HepG2 (cell line): ENCODE results near the gene THADA. TPM values are rescaled to one million over a fixed set of nuclear protein-coding genes. Genes with fewer than 3 reads are reported as not detected.

Experiments
- ATAC-seq: fragments of 200-7000 bp; cut with Tn5 transposase; 3 replicates; pipeline ENCODE4 v1.9.1; 2020; ENCODE audit warnings: mild to moderate bottlenecking, moderate library complexity
- BruUV-seq: library from RNA; stranded (reverse); fragments of 400-500 nt; replicated peaks from 2 replicates; lab custom pipeline; 2021; lab: Mats Ljungman, UMichigan
- CTCF ChIA-PET: fragments of 300-600 bp; formaldehyde crosslinking; extraction: SDS; loops from one replicate; lab custom pipeline; 2021; ENCODE audit warnings: low total read pairs, inconsistent platforms, low intra/inter-chr PET ratio; lab: Yijun Ruan, JAX
- POLR2A ChIA-PET: fragments of 350-600 bp; sonication (Branson Sonifier 250); formaldehyde crosslinking; loops from one replicate; lab custom pipeline; 2020; ENCODE audit warnings: antibody characterized with exemption, inconsistent platforms; lab: Yijun Ruan, JAX
- DNase-seq: peaks from one replicate; pipeline ENCODE4 v3.0.0-alpha.2; 2015; ENCODE audit warnings: low spot score
- FAIRE-seq: peaks from 3 replicates; lab custom pipeline; 2011; peaks lifted over from hg19 to GRCh38; lab: Jason Lieb, UNC
- H2AFZ ChIP-seq: one replicate; pipeline ENCODE4 v1.6.1; 2011; ENCODE audit warnings: low read length, inconsistent platforms
- H3K27ac ChIP-seq: fragments of 300-600 bp; 3 replicates; pipeline ENCODE4 v1.8.0; 2011; ENCODE audit warnings: mixed run types, mild to moderate bottlenecking, mixed read lengths, low read length, inconsistent platforms; ENCODE audit not compliant: insufficient read depth; ENCODE audit errors: extremely low read length
- H3K27me3 ChIP-seq, 2 experiments: fragments of 200-600 bp in 1 of 2; 2 replicates in 1 of 2; 3 replicates in 1 of 2; pipeline versions ENCODE4 v1.6.0 to v1.8.0; 2011; ENCODE audit warnings: low read length in 2 of 2, mild to moderate bottlenecking in 2 of 2, moderate library complexity in 2 of 2, inconsistent platforms in 1 of 2; ENCODE audit not compliant: insufficient read depth in 2 of 2, control insufficient read depth in 1 of 2
- H3K36me3 ChIP-seq, 2 experiments: fragments of 200-600 bp in 1 of 2; replicated peaks in 1 of 2; 2 replicates in 1 of 2; 3 replicates in 1 of 2; pipeline versions ENCODE4 v1.5.1 to v1.8.0; 2011; ENCODE audit warnings: low read length in 2 of 2, inconsistent platforms in 1 of 2; ENCODE audit not compliant: insufficient read depth in 2 of 2, control insufficient read depth in 1 of 2
- H3K4me1 ChIP-seq: 2 replicates; pipeline ENCODE4 v1.5.1; 2012; ENCODE audit warnings: low read length, inconsistent platforms; ENCODE audit not compliant: insufficient read depth
- H3K4me2 ChIP-seq: 2 replicates; pipeline ENCODE4 v1.6.0; 2011; ENCODE audit warnings: low read depth, low read length, inconsistent platforms
- H3K4me3 ChIP-seq, 3 experiments: fragments of 200-600 bp in 1 of 3; sonication (generic), shearing (Covaris generic) in 1 of 3; replicated peaks in 1 of 3; 2 replicates each; pipeline ENCODE4 v1.5.1; 2011 to 2016; ENCODE audit warnings: low read length in 3 of 3, inconsistent platforms in 2 of 3, low read depth in 2 of 3, mild to moderate bottlenecking in 2 of 3, control low read depth in 1 of 3, mixed read lengths in 1 of 3; ENCODE audit not compliant: insufficient read depth in 1 of 3
- H3K79me2 ChIP-seq: one replicate; pipeline ENCODE4 v1.6.1; 2011; ENCODE audit warnings: low read length, inconsistent platforms; ENCODE audit not compliant: insufficient read depth
- H3K9ac ChIP-seq: 2 replicates; pipeline ENCODE4 v1.6.0; 2011; ENCODE audit warnings: mild to moderate bottlenecking, low read depth, low read length, inconsistent platforms; ENCODE audit not compliant: insufficient read depth
- H3K9me3 ChIP-seq: 2 replicates; pipeline ENCODE4 v1.5.1; 2012; ENCODE audit warnings: mild to moderate bottlenecking, low read length
- H4K20me1 ChIP-seq: 2 replicates; pipeline ENCODE4 v1.6.0; 2011; ENCODE audit warnings: inconsistent platforms, mild to moderate bottlenecking, low read length, moderate library complexity; ENCODE audit not compliant: insufficient read depth
- CEBPZ ChIP-seq: IDR thresholded peaks from 2 replicates; pipeline ENCODE4 v1.6.1; 2012; ENCODE audit warnings: low read length, improper control_type of control experiment
- EHMT2 ChIP-seq: fragments of 200-600 bp; sonication (generic); IDR thresholded peaks from 2 replicates; pipeline ENCODE4 v1.7.0; 2017; ENCODE audit warnings: antibody characterized with exemption, low read depth, low read length, borderline replicate concordance
- ETV6 ChIP-seq: sonication (generic); formaldehyde crosslinking; conservative IDR thresholded peaks from 2 replicates; pipeline ENCODE4 v1.4.0; 2020; ENCODE audit warnings: missing genetic modification reagents
- HHEX ChIP-seq: IDR thresholded peaks from 2 replicates; pipeline ENCODE4 v1.6.1; 2016; ENCODE audit warnings: control low read depth
- ZNF746 ChIP-seq: sonication (generic); formaldehyde crosslinking; IDR thresholded peaks from 2 replicates; pipeline ENCODE4 v1.8.0; 2022; ENCODE audit warnings: mild to moderate bottlenecking, missing genetic modification reagents
- ZNF788 ChIP-seq: sonication (generic); formaldehyde crosslinking; IDR thresholded peaks from 2 replicates; pipeline ENCODE4 v1.5.0; 2020; ENCODE audit warnings: mild to moderate bottlenecking, missing genetic modification reagents, borderline replicate concordance
- WGBS: methylation state at CpG from one replicate; pipeline ENCODE4 v1.1.6; 2017; ENCODE audit warnings: low lambda C conversion rate; 5-methylcytosine and 5-hydroxymethylcytosine counted together
- in situ Hi-C: cut with HindIII; loops from 2 replicates; pipeline ENCODE4 v1.10.0; 2017; ENCODE audit warnings: low pct_unique_long_range_greater_than_20kb; ENCODE audit not compliant: extremely low pct_ligation_motif_present
- intact Hi-C: fragments of 100-400 bp; cut with micrococcal nuclease; formaldehyde crosslinking; loops from one replicate; pipeline ENCODE4 v1.10.0; 2022; ENCODE audit not compliant: unreplicated experiment
- polyA plus RNA-seq, 8 experiments: library from polyadenylated mRNA; depleted of rRNA in 3 of 8; stranded (reverse) in 7 of 8; unstranded in 1 of 8; fragments of >200 nt; fragmentation: Illumina TruSeq in 4 of 8; extraction: Trizol in 4 of 8; gene quantifications; 2 replicates each; pipeline versions ENCODE4 v1.2.1 to v1.2.3, GENCODE V29; 2011 to 2016; ENCODE audit warnings: low read depth in 4 of 8, missing spikeins in 1 of 8, mixed read lengths in 1 of 8; ENCODE audit not compliant: insufficient read depth in 1 of 8
- total RNA-seq, 5 experiments: library from RNA; depleted of rRNA; stranded (reverse); fragments of >200 nt; fragmentation: Illumina TruSeq; extraction: Trizol; gene quantifications; 2 replicates each; pipeline ENCODE4 v1.2.3, GENCODE V29; 2016; ENCODE audit warnings: low read depth in 1 of 5

The THADA gene
- total and polyA plus RNA-seq, 2 of the 13 experiments (the other 11 are each of a cell fraction or from before 2014, with no cell fraction given) = 12.7 to 21.7 TPM

- no peak for DNase-seq
- Histone ChIP-seq H3K27ac (no peak overlapping the region), H3K36me3 (no peaks in the 10 kb centered on the region), H4K20me1 (no peaks in the 10 kb centered on the region), H3K4me3 (no peak overlapping the region), H3K9ac (no peak overlapping the region), H3K79me2 (no peaks in the 10 kb centered on the region), H3K27me3 (no peaks in the 10 kb centered on the region), H3K4me1 (peaks cover 18% of the 10 kb centered on the region), H3K9me3 (no peaks in the 10 kb centered on the region), H2AFZ (no peak overlapping the region), H3K4me2 (no peak overlapping the region)
- WGBS = 92% methylated on average over 2 of the region's 2 CpGs
- TF ChIP-seq HHEX = no peak
- intact Hi-C loops (loop anchor here (10.0 kb wide), 1 partner anchor 135 kb away; no protein-coding TSS in a partner anchor), in situ Hi-C loops (no loop called here)
- no peak for FAIRE-seq
- ChIA-PET CTCF (no interaction called here), POLR2A (no interaction called here)
- TSS peak; percentile 30 for BruUV-seq
- no peak for ATAC-seq
These were observed 276.3 kb downstream of the THADA start for GRCh38 chr2:43319541-43319940.

GRCh38 chr2:43318791-43319190 lies 277.0 kb downstream of the THADA start:
- Histone ChIP-seq H2AFZ (no peak overlapping the region), H3K27me3 (no peaks in the 10 kb centered on the region), H3K27ac (no peak overlapping the region), H3K9ac (no peak overlapping the region), H3K4me3 (no peak overlapping the region), H4K20me1 (no peaks in the 10 kb centered on the region), H3K4me1 (peaks cover 25% of the 10 kb centered on the region), H3K79me2 (no peaks in the 10 kb centered on the region), H3K4me2 (no peak overlapping the region), H3K9me3 (no peaks in the 10 kb centered on the region), H3K36me3 (no peaks in the 10 kb centered on the region)
- in situ Hi-C loops (no loop called here), intact Hi-C loops (loop anchor here (10.0 kb wide), 1 partner anchor 136 kb away; no protein-coding TSS in a partner anchor)
- ATAC-seq (no peak), DNase-seq (no peak), FAIRE-seq (no peak)
- TF ChIP-seq ETV6 (CRISPR knock-in tag) (no peak), EHMT2 (no peak), ZNF746 (no peak), ZNF788 (no peak), CEBPZ (no peak)
- ChIA-PET POLR2A (no interaction called here), CTCF (no interaction called here)
- BruUV-seq = no TSS peak
